ENCODE measurements around the gene PIGC.

DNA sequence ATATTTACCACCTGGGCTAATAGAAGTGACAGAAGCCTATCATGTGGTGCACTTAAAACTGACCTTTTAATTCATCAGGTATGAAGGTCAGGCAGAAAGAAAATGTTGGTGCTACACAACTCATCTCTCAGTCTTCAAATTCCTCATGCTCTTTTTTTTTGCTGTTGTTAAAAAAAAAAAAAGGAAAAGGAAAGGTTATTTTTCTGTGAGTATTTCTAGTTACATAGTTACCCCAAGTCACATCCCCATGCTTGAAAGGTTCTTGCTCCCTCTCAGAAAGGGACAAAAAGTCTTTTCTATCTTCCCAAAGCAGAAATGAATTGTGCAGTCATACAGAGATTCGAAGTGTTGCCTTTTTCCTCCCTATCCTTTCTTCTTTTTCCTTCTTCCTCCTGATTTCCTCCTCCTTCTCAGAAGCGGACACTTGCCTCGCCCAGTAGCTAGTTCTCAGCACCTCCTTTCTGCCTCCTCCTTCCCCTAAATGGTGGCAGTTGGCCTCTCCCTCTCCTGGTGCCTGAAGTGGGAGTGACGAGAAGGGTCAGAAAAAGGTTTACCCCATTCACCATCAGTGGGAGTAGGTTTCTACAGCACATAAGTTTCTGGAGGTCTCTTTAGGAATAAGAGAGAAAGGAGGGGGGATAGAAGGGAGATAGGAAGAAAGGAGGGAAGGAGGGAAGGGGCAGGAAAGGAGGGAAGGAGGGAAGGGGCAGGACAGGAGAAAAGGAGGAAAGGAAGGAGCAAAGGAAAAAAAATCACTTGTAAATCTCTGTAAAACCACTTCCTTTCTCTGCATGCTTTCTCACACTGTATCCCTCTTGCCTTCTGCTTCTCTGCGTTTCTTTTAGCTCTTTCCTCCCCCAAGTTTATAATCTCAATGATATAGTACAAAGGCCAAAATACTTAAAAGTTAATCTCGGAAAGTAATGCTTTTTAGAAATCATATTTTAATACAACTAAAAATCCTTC, 43.8 kb downstream of the PIGC start:
- TF ChIP-seq EZH2 (IDR thresholded peaks at IDR 0.05; ENCODE audit: insufficient read depth, poor library complexity, severe bottlenecking) (no peak), EZH2phosphoT487 (IDR thresholded peaks at IDR 0.05; ENCODE audit: insufficient read depth, low read depth) (no peak)
